HepG2 (cell line): Measurements from ENCODE around the gene PRMT2. TPM values are rescaled to one million over a fixed set of nuclear protein-coding genes. Genes with fewer than 3 reads are reported as not detected.

Source experiments
- ATAC-seq: fragments of 200-7000 bp; cut with Tn5 transposase; 3 replicates; pipeline ENCODE4 v1.9.1; 2020; ENCODE audit warnings: mild to moderate bottlenecking, moderate library complexity
- Bru-seq: library from RNA; stranded (reverse); fragments of 400-500 nt; gene quantifications from one replicate; lab custom pipeline; 2021; lab: Mats Ljungman, UMichigan
- BruChase-seq, 2 experiments: library from RNA; stranded (reverse); fragments of 400-500 nt; gene quantifications; one replicate each; lab custom pipeline; 2021; lab: Mats Ljungman, UMichigan
- BruUV-seq: library from RNA; stranded (reverse); fragments of 400-500 nt; replicated peaks from 2 replicates; lab custom pipeline; 2021; lab: Mats Ljungman, UMichigan
- CTCF ChIA-PET: fragments of 300-600 bp; formaldehyde crosslinking; extraction: SDS; loops from one replicate; lab custom pipeline; 2021; ENCODE audit warnings: low total read pairs, inconsistent platforms, low intra/inter-chr PET ratio; lab: Yijun Ruan, JAX
- POLR2A ChIA-PET: fragments of 350-600 bp; sonication (Branson Sonifier 250); formaldehyde crosslinking; loops from one replicate; lab custom pipeline; 2020; ENCODE audit warnings: antibody characterized with exemption, inconsistent platforms; lab: Yijun Ruan, JAX
- DNase-seq: peaks from one replicate; pipeline ENCODE4 v3.0.0-alpha.2; 2015; ENCODE audit warnings: low spot score
- FAIRE-seq: peaks from 3 replicates; lab custom pipeline; 2011; peaks lifted over from hg19 to GRCh38; lab: Jason Lieb, UNC
- H2AFZ ChIP-seq: one replicate; pipeline ENCODE4 v1.6.1; 2011; ENCODE audit warnings: low read length, inconsistent platforms
- H3K27ac ChIP-seq: fragments of 300-600 bp; 3 replicates; pipeline ENCODE4 v1.8.0; 2011; ENCODE audit warnings: mixed run types, mild to moderate bottlenecking, mixed read lengths, low read length, inconsistent platforms; ENCODE audit not compliant: insufficient read depth; ENCODE audit errors: extremely low read length
- H3K27me3 ChIP-seq, 2 experiments: fragments of 200-600 bp in 1 of 2; 2 replicates in 1 of 2; 3 replicates in 1 of 2; pipeline versions ENCODE4 v1.6.0 to v1.8.0; 2011; ENCODE audit warnings: low read length in 2 of 2, mild to moderate bottlenecking in 2 of 2, moderate library complexity in 2 of 2, inconsistent platforms in 1 of 2; ENCODE audit not compliant: insufficient read depth in 2 of 2, control insufficient read depth in 1 of 2
- H3K36me3 ChIP-seq, 2 experiments: fragments of 200-600 bp in 1 of 2; replicated peaks in 1 of 2; 2 replicates in 1 of 2; 3 replicates in 1 of 2; pipeline versions ENCODE4 v1.5.1 to v1.8.0; 2011; ENCODE audit warnings: low read length in 2 of 2, inconsistent platforms in 1 of 2; ENCODE audit not compliant: insufficient read depth in 2 of 2, control insufficient read depth in 1 of 2
- H3K4me1 ChIP-seq: 2 replicates; pipeline ENCODE4 v1.5.1; 2012; ENCODE audit warnings: low read length, inconsistent platforms; ENCODE audit not compliant: insufficient read depth
- H3K4me2 ChIP-seq: 2 replicates; pipeline ENCODE4 v1.6.0; 2011; ENCODE audit warnings: low read depth, low read length, inconsistent platforms
- H3K4me3 ChIP-seq, 3 experiments: fragments of 200-600 bp in 1 of 3; sonication (generic), shearing (Covaris generic) in 1 of 3; replicated peaks in 1 of 3; 2 replicates each; pipeline ENCODE4 v1.5.1; 2011 to 2016; ENCODE audit warnings: low read length in 3 of 3, inconsistent platforms in 2 of 3, low read depth in 2 of 3, mild to moderate bottlenecking in 2 of 3, control low read depth in 1 of 3, mixed read lengths in 1 of 3; ENCODE audit not compliant: insufficient read depth in 1 of 3
- H3K79me2 ChIP-seq: one replicate; pipeline ENCODE4 v1.6.1; 2011; ENCODE audit warnings: low read length, inconsistent platforms; ENCODE audit not compliant: insufficient read depth
- H3K9ac ChIP-seq: 2 replicates; pipeline ENCODE4 v1.6.0; 2011; ENCODE audit warnings: mild to moderate bottlenecking, low read depth, low read length, inconsistent platforms; ENCODE audit not compliant: insufficient read depth
- H3K9me3 ChIP-seq: 2 replicates; pipeline ENCODE4 v1.5.1; 2012; ENCODE audit warnings: mild to moderate bottlenecking, low read length
- H4K20me1 ChIP-seq: 2 replicates; pipeline ENCODE4 v1.6.0; 2011; ENCODE audit warnings: inconsistent platforms, mild to moderate bottlenecking, low read length, moderate library complexity; ENCODE audit not compliant: insufficient read depth
- ARHGAP35 ChIP-seq: sonication (generic); formaldehyde crosslinking; IDR thresholded peaks from 2 replicates; pipeline ENCODE4 v1.9.0; 2022; ENCODE audit warnings: mild to moderate bottlenecking, inconsistent platforms, moderate library complexity, missing genetic modification reagents, borderline replicate concordance
- TMF1 ChIP-seq: sonication (generic); formaldehyde crosslinking; IDR thresholded peaks from 2 replicates; pipeline ENCODE4 v1.8.1; 2022; ENCODE audit warnings: low read depth, missing genetic modification reagents
- ZBTB38 ChIP-seq: sonication (generic); formaldehyde crosslinking; IDR thresholded peaks from 2 replicates; pipeline ENCODE4 v1.5.1; 2020; ENCODE audit warnings: mild to moderate bottlenecking, missing genetic modification reagents
- ZNF570 ChIP-seq: sonication (generic); formaldehyde crosslinking; IDR thresholded peaks from 2 replicates; pipeline ENCODE4 v1.4.0; 2020; ENCODE audit warnings: mild to moderate bottlenecking, missing genetic modification reagents, borderline replicate concordance
- WGBS: methylation state at CpG from one replicate; pipeline ENCODE4 v1.1.6; 2017; ENCODE audit warnings: low lambda C conversion rate; 5-methylcytosine and 5-hydroxymethylcytosine counted together
- in situ Hi-C: cut with HindIII; loops from 2 replicates; pipeline ENCODE4 v1.10.0; 2017; ENCODE audit warnings: low pct_unique_long_range_greater_than_20kb; ENCODE audit not compliant: extremely low pct_ligation_motif_present
- intact Hi-C: fragments of 100-400 bp; cut with micrococcal nuclease; formaldehyde crosslinking; loops from one replicate; pipeline ENCODE4 v1.10.0; 2022; ENCODE audit not compliant: unreplicated experiment
- long read RNA-seq, 2 experiments: library from RNA in 1 of 2; library from polyadenylated mRNA in 1 of 2; stranded (forward) in 1 of 2; unstranded in 1 of 2; transcript quantifications; one replicate each; pipeline ENCODE4 v2.0.0, GENCODE V29; 2019 to 2022
- polyA minus RNA-seq, 3 experiments: library from RNA; depleted of rRNA, polyadenylated mRNA; stranded (reverse); fragments of >200 nt; gene quantifications; 2 replicates each; pipeline ENCODE4 v1.2.3, GENCODE V29; 2011; ENCODE audit warnings: low replicate concordance in 1 of 3
- polyA plus RNA-seq, 8 experiments: library from polyadenylated mRNA; depleted of rRNA in 3 of 8; stranded (reverse) in 7 of 8; unstranded in 1 of 8; fragments of >200 nt; fragmentation: Illumina TruSeq in 4 of 8; extraction: Trizol in 4 of 8; gene quantifications; 2 replicates each; pipeline versions ENCODE4 v1.2.1 to v1.2.3, GENCODE V29; 2011 to 2016; ENCODE audit warnings: low read depth in 4 of 8, missing spikeins in 1 of 8, mixed read lengths in 1 of 8; ENCODE audit not compliant: insufficient read depth in 1 of 8
- total RNA-seq, 5 experiments: library from RNA; depleted of rRNA; stranded (reverse); fragments of >200 nt; fragmentation: Illumina TruSeq; extraction: Trizol; gene quantifications; 2 replicates each; pipeline ENCODE4 v1.2.3, GENCODE V29; 2016; ENCODE audit warnings: low read depth in 1 of 5
- TF ChIP-seq, protein P1 (sequence below): sonication (generic); formaldehyde crosslinking; IDR thresholded peaks from 2 replicates; pipeline ENCODE4 v1.4.0; 2020; ENCODE audit warnings: missing genetic modification reagents
- TF ChIP-seq, protein P2 (sequence below): sonication (generic); formaldehyde crosslinking; IDR thresholded peaks from 2 replicates; pipeline ENCODE4 v1.5.0; 2020; ENCODE audit warnings: missing genetic modification reagents, mild to moderate bottlenecking, borderline replicate concordance
- TF ChIP-seq, protein P3 (sequence below): sonication (generic); formaldehyde crosslinking; IDR thresholded peaks from 2 replicates; pipeline ENCODE4 v1.4.0; 2020; ENCODE audit warnings: missing genetic modification reagents, borderline replicate concordance
- TF ChIP-seq, protein P4 (sequence below): sonication (generic); formaldehyde crosslinking; IDR thresholded peaks from 2 replicates; pipeline ENCODE4 v1.5.0; 2020; ENCODE audit warnings: mild to moderate bottlenecking, low read depth, missing genetic modification reagents, borderline replicate concordance

The PRMT2 gene
- 54.4 and 63.3 TPM in 2 replicates for total RNA-seq (2016; rRNA removed; fragmentation: Illumina TruSeq; extraction: Trizol)
- total RNA-seq (2016; cell fraction: cytosol; rRNA removed; fragmentation: Illumina TruSeq; extraction: Trizol; ENCODE audit: low read depth) = 77.4 and 86.8 TPM in 2 replicates
- total RNA-seq (2016; cell fraction: insoluble cytoplasmic fraction; rRNA removed; fragmentation: Illumina TruSeq; extraction: Trizol) = 53.4 and 57.4 TPM in 2 replicates
- total RNA-seq (2016; cell fraction: membrane; rRNA removed; fragmentation: Illumina TruSeq; extraction: Trizol) = 107 and 119 TPM in 2 replicates
- total RNA-seq (2016; cell fraction: nucleus; rRNA removed; fragmentation: Illumina TruSeq; extraction: Trizol) = 30.5 and 39.1 TPM in 2 replicates
- polyA plus RNA-seq (2011; rRNA removed) = 75.9 and 78.8 TPM in 2 replicates
- 94.5 and 113 TPM in 2 replicates for polyA plus RNA-seq (2011; cell fraction: cytosol; rRNA removed)
- polyA plus RNA-seq (2011; cell fraction: nucleus; rRNA removed) = 103 and 105 TPM in 2 replicates
- 35.7 and 48.7 TPM in 2 replicates for polyA plus RNA-seq (2012)
- 112 and 134 TPM in 2 replicates for polyA plus RNA-seq (2016; cell fraction: cytosol; fragmentation: Illumina TruSeq; extraction: Trizol; ENCODE audit: low read depth)
- polyA plus RNA-seq (2016; cell fraction: insoluble cytoplasmic fraction; fragmentation: Illumina TruSeq; extraction: Trizol; ENCODE audit: low read depth) = 63.9 and 73.9 TPM in 2 replicates
- 114 and 126 TPM in 2 replicates for polyA plus RNA-seq (2016; cell fraction: membrane; fragmentation: Illumina TruSeq; extraction: Trizol; ENCODE audit: low read depth)
- 61.2 and 66.3 TPM in 2 replicates for polyA plus RNA-seq (2016; cell fraction: nucleus; fragmentation: Illumina TruSeq; extraction: Trizol; ENCODE audit: insufficient read depth, low read depth)
- polyA minus RNA-seq (2011; rRNA and poly(A)+ RNA removed; ENCODE audit: low replicate concordance) = 63.7 and 112 TPM in 2 replicates
- polyA minus RNA-seq (2011; cell fraction: cytosol; rRNA and poly(A)+ RNA removed) = 25.9 and 26.0 TPM in 2 replicates
- 50.1 and 53.1 TPM in 2 replicates for polyA minus RNA-seq (2011; cell fraction: nucleus; rRNA and poly(A)+ RNA removed)
- Bru-seq, nascent RNA = percentile 80 among the genes with signal in this experiment
- percentile 79 among the genes with signal in this experiment for BruChase-seq, experiment 1, labeled RNA remaining after a 6-hour chase
- BruChase-seq, experiment 2, labeled RNA remaining after a 2-hour chase = percentile 86 among the genes with signal in this experiment
- long read RNA-seq, experiment 1, transcript PRMT2-204 (6 exons, 954 nt) = minor isoform, 18 of 137 reads
- long read RNA-seq, experiment 1, transcript PRMT2-206 (11 exons, 2,131 nt) = major isoform, 28 of 137 reads
- long read RNA-seq, experiment 1, transcript PRMT2-201 (7 exons, 1,011 nt) = minor isoform, 7 of 137 reads
- long read RNA-seq, experiment 1, transcript PRMT2-203 (12 exons, 2,688 nt) = minor isoform, 21 of 137 reads
- long read RNA-seq, experiment 1, partial matches to known transcripts = 31 of 137 reads
- long read RNA-seq, experiment 1, other reads (novel, unspliced or antisense) = 23 of 137 reads
- long read RNA-seq, experiment 2, transcript PRMT2-206 (11 exons, 2,131 nt) = major isoform, 32 of 117 reads
- long read RNA-seq, experiment 2, transcript PRMT2-203 (12 exons, 2,688 nt) = minor isoform, 12 of 117 reads
- long read RNA-seq, experiment 2, transcript PRMT2-204 (6 exons, 954 nt) = minor isoform, 7 of 117 reads
- long read RNA-seq, experiment 2, partial matches to known transcripts = 36 of 117 reads
- long read RNA-seq, experiment 2, other reads (novel, unspliced or antisense) = 24 of 117 reads

GRCh38 chr21:46635324-46636180 is at the start of gene PRMT2:
Gene PRMT2, plus strand, starts transcription at chr21:46635674. Its CDS starts 1,278 bp downstream, at chr21:46636952.
- H3K4me1 ChIP-seq = peaks cover 54% of the 10 kb centered on the region
- ATAC-seq (peak; percentile 94), DNase-seq (peak; percentile 93), FAIRE-seq (peak; percentile 4)
- intact Hi-C loops (no loop called here), in situ Hi-C loops (no loop called here)
- no peaks in the 10 kb centered on the region for H3K9me3 ChIP-seq
- H2AFZ ChIP-seq = no peak within 1 kb of the TSS
- no peaks in the 10 kb centered on the region for H3K36me3 ChIP-seq
- H4K20me1 ChIP-seq = peaks cover 4% of the 10 kb centered on the region; the same call in 1 of the 2 replicates
- H3K9ac ChIP-seq = peak within 1 kb of the TSS; percentile 90
- WGBS = 0% methylated on average over 15 of the region's 90 CpGs
- H3K4me3 ChIP-seq = peak within 1 kb of the TSS; percentile 80 to 93 (median 83)
- POLR2A ChIA-PET = interaction anchor here (0.7 to 5.1 kb wide), 25 partner anchors 8 to 492 kb away, joined by 3 to 48 read pairs (median 4); partner anchors contain the start of gene S100B
- BruUV-seq = no TSS peak
- H3K27ac ChIP-seq = peak within 1 kb of the TSS; percentile 85
- H3K4me2 ChIP-seq = peak within 1 kb of the TSS; percentile 74
- CTCF ChIA-PET = no interaction called here
- H3K79me2 ChIP-seq = peaks cover 32% of the 10 kb centered on the region
- H3K27me3 ChIP-seq = no peaks in the 10 kb centered on the region; a peak in 1 of 5 replicates
- TF ChIP-seq, protein P1, sequence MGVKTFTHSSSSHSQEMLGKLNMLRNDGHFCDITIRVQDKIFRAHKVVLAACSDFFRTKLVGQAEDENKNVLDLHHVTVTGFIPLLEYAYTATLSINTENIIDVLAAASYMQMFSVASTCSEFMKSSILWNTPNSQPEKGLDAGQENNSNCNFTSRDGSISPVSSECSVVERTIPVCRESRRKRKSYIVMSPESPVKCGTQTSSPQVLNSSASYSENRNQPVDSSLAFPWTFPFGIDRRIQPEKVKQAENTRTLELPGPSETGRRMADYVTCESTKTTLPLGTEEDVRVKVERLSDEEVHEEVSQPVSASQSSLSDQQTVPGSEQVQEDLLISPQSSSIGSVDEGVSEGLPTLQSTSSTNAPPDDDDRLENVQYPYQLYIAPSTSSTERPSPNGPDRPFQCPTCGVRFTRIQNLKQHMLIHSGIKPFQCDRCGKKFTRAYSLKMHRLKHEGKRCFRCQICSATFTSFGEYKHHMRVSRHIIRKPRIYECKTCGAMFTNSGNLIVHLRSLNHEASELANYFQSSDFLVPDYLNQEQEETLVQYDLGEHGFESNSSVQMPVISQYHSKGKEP = no peak; the same call in 1 of the 2 replicates
- TF ChIP-seq, protein P2, sequence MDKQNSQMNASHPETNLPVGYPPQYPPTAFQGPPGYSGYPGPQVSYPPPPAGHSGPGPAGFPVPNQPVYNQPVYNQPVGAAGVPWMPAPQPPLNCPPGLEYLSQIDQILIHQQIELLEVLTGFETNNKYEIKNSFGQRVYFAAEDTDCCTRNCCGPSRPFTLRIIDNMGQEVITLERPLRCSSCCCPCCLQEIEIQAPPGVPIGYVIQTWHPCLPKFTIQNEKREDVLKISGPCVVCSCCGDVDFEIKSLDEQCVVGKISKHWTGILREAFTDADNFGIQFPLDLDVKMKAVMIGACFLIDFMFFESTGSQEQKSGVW = no peak
- TF ChIP-seq, protein P3, sequence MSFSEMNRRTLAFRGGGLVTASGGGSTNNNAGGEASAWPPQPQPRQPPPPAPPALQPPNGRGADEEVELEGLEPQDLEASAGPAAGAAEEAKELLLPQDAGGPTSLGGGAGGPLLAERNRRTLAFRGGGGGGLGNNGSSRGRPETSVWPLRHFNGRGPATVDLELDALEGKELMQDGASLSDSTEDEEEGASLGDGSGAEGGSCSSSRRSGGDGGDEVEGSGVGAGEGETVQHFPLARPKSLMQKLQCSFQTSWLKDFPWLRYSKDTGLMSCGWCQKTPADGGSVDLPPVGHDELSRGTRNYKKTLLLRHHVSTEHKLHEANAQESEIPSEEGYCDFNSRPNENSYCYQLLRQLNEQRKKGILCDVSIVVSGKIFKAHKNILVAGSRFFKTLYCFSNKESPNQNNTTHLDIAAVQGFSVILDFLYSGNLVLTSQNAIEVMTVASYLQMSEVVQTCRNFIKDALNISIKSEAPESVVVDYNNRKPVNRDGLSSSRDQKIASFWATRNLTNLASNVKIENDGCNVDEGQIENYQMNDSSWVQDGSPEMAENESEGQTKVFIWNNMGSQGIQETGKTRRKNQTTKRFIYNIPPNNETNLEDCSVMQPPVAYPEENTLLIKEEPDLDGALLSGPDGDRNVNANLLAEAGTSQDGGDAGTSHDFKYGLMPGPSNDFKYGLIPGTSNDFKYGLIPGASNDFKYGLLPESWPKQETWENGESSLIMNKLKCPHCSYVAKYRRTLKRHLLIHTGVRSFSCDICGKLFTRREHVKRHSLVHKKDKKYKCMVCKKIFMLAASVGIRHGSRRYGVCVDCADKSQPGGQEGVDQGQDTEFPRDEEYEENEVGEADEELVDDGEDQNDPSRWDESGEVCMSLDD = no peak
- TF ChIP-seq, protein P4, sequence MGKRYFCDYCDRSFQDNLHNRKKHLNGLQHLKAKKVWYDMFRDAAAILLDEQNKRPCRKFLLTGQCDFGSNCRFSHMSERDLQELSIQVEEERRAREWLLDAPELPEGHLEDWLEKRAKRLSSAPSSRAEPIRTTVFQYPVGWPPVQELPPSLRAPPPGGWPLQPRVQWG = no peak
- TF ChIP-seq ZBTB38 (peak; percentile 74), ZNF570 (no peak), TMF1 (CRISPR knock-in tag) (peak; percentile 88; the same call in 1 of the 2 replicates), ARHGAP35 (CRISPR knock-in tag) (peak; percentile 37)
